Measurements from ENCODE around the gene EZR.

DNA sequence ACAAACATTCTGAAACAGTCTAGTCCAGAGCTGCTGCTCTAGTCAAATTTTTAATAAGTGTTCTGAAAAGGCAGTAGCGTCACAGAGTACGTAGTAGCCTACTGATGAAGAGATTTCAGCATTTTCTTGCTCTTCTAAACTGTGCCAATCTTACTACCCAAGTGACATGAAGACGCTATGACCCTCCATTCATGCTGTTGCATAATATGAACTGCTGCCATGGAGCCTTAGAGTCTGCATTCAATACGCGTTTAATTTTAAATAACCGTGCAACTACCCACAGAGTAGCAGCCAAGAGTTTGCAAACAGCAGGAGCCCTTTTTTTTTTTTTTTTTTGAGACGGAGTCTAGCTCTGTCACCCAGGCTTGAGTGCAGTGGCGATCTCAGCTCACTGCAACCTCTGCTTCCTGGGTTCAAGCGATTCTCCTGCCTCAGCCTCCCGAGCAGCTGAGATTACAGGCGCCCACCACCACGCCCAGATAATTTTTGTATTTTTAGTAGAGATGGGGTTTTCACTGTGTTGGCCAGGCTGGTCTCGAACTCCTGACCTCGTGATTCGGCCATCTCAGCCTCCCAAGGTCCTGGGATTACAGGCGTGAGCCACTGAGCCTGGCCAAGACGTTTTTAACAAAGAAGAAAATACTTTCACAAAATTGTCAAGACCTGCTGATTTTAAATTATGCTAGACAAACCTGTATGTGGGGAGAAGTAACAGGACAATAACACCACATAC, 44.3 kb downstream of the EZR start:
- TF ChIP-seq, protein P1, sequence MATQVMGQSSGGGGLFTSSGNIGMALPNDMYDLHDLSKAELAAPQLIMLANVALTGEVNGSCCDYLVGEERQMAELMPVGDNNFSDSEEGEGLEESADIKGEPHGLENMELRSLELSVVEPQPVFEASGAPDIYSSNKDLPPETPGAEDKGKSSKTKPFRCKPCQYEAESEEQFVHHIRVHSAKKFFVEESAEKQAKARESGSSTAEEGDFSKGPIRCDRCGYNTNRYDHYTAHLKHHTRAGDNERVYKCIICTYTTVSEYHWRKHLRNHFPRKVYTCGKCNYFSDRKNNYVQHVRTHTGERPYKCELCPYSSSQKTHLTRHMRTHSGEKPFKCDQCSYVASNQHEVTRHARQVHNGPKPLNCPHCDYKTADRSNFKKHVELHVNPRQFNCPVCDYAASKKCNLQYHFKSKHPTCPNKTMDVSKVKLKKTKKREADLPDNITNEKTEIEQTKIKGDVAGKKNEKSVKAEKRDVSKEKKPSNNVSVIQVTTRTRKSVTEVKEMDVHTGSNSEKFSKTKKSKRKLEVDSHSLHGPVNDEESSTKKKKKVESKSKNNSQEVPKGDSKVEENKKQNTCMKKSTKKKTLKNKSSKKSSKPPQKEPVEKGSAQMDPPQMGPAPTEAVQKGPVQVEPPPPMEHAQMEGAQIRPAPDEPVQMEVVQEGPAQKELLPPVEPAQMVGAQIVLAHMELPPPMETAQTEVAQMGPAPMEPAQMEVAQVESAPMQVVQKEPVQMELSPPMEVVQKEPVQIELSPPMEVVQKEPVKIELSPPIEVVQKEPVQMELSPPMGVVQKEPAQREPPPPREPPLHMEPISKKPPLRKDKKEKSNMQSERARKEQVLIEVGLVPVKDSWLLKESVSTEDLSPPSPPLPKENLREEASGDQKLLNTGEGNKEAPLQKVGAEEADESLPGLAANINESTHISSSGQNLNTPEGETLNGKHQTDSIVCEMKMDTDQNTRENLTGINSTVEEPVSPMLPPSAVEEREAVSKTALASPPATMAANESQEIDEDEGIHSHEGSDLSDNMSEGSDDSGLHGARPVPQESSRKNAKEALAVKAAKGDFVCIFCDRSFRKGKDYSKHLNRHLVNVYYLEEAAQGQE (IDR thresholded peaks at IDR 0.05; ENCODE audit: insufficient replicate concordance, low read depth) = no peak
- TF ChIP-seq, protein P2, sequence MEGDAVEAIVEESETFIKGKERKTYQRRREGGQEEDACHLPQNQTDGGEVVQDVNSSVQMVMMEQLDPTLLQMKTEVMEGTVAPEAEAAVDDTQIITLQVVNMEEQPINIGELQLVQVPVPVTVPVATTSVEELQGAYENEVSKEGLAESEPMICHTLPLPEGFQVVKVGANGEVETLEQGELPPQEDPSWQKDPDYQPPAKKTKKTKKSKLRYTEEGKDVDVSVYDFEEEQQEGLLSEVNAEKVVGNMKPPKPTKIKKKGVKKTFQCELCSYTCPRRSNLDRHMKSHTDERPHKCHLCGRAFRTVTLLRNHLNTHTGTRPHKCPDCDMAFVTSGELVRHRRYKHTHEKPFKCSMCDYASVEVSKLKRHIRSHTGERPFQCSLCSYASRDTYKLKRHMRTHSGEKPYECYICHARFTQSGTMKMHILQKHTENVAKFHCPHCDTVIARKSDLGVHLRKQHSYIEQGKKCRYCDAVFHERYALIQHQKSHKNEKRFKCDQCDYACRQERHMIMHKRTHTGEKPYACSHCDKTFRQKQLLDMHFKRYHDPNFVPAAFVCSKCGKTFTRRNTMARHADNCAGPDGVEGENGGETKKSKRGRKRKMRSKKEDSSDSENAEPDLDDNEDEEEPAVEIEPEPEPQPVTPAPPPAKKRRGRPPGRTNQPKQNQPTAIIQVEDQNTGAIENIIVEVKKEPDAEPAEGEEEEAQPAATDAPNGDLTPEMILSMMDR (IDR thresholded peaks at IDR 0.05; ENCODE audit: insufficient read depth, low read length) = no peak
- TF ChIP-seq POLR2AphosphoS5 (IDR thresholded peaks at IDR 0.05; ENCODE audit: low read depth) = no peak
- no peak for TF ChIP-seq GABPA (IDR thresholded peaks at IDR 0.05; ENCODE audit: low read depth)

Data from HL-60 (cell line).